ENCODE measurements around the gene OLFML1.

GRCh38 chr11:7514099-7514591 is 28.8 kb downstream of the OLFML1 start:
- peak in 1 of 2 donors; percentile 16 for TF ChIP-seq POLR2AphosphoS5 (IDR thresholded peaks at IDR 0.05; ENCODE audit: insufficient read depth in 1 of 2, low read depth in 1 of 2)
- no peak for TF ChIP-seq CTCF (IDR thresholded peaks at IDR 0.05)
- TF ChIP-seq POLR2A (IDR thresholded peaks at IDR 0.05), result no peak
